ENCODE measurements around the gene DLD.
"Not testable (repeated sequence)": the region's sequence is repeated elsewhere in the genome, so short reads cannot be mapped to it uniquely, and the experiment has no call there.

The DLD gene

GRCh38 chr7:107874605-107875446 is 16.2 kb upstream of the DLD start:
- DNase-seq (ENCODE audit: low read depth in 2 of 2): no peak

GRCh38 chr7:107876916-107877315 is 14.1 kb upstream of the DLD start:
- no peak for DNase-seq (ENCODE audit: low read depth in 2 of 2)

GRCh38 chr7:107877731-107878382 is 13.1 kb upstream of the DLD start:
- no peak for DNase-seq (ENCODE audit: low read depth in 2 of 2)

- no peak for DNase-seq (ENCODE audit: low read depth in 2 of 2)
Observed at GRCh38 chr7:107878636-107879035, 12.3 kb upstream of the DLD start.

GRCh38 chr7:107879400-107880035 is 11.5 kb upstream of the DLD start:
- no peak for DNase-seq (ENCODE audit: low read depth in 2 of 2)

- no peak for DNase-seq (ENCODE audit: low read depth in 2 of 2)
Observed at GRCh38 chr7:107882766-107883165, 8.2 kb upstream of the DLD start.

GRCh38 chr7:107884066-107884818 is 6.7 kb upstream of the DLD start:
- no peak for DNase-seq (ENCODE audit: low read depth in 2 of 2)

GRCh38 chr7:107887827-107888226 is 3.2 kb upstream of the DLD start:
- not testable (repeated sequence) for DNase-seq (ENCODE audit: low read depth in 2 of 2)

- no peak for DNase-seq (ENCODE audit: low read depth in 2 of 2)
Observed at GRCh38 chr7:107889992-107890391, 991 bp upstream of the DLD start.

- DNase-seq (ENCODE audit: low read depth in 2 of 2): no peak
Observed at GRCh38 chr7:107890493-107890961, 456 bp upstream of the DLD start.

- DNase-seq (ENCODE audit: low read depth in 2 of 2): no peak
Observed at GRCh38 chr7:107891636-107892366, 818 bp downstream of the DLD start.

- not testable (repeated sequence) for DNase-seq (ENCODE audit: low read depth in 2 of 2)
Observed at GRCh38 chr7:107892367-107892741, 1.4 kb downstream of the DLD start.

GRCh38 chr7:107898997-107899594 is 8.1 kb downstream of the DLD start:
- no peak for DNase-seq (ENCODE audit: low read depth in 2 of 2)

GRCh38 chr7:107900496-107901015 is 9.6 kb downstream of the DLD start:
- DNase-seq (ENCODE audit: low read depth in 2 of 2): no peak

GRCh38 chr7:107902381-107902780 is 11.4 kb downstream of the DLD start:
- no peak for DNase-seq (ENCODE audit: low read depth in 2 of 2)

GRCh38 chr7:107907790-107908189 is 16.8 kb downstream of the DLD start:
- no peak for DNase-seq (ENCODE audit: low read depth in 2 of 2)

GRCh38 chr7:107909445-107909844 is 18.5 kb downstream of the DLD start:
- DNase-seq (ENCODE audit: low read depth in 2 of 2): no peak

- no peak for DNase-seq (ENCODE audit: low read depth in 2 of 2)
Observed at GRCh38 chr7:107911981-107912380, 21.0 kb downstream of the DLD start.

GRCh38 chr7:107913851-107914250 is 22.9 kb downstream of the DLD start:
- DNase-seq (ENCODE audit: low read depth in 2 of 2): no peak

GRCh38 chr7:107914831-107915230 is 23.8 kb downstream of the DLD start:
- no peak for DNase-seq (ENCODE audit: low read depth in 2 of 2)

- DNase-seq (ENCODE audit: low read depth in 2 of 2): no peak
Observed at GRCh38 chr7:107915541-107915940, 24.6 kb downstream of the DLD start.

All from stimulated activated CD8-positive, alpha-beta memory T cell treated with anti-CD3 and anti-CD28 coated beads, Interleukin-15, amount 100 ng/mL, for 48 hours (primary cell).